HepG2 (cell line): ENCODE measurements around the gene STK39. TPM values are rescaled to one million over a fixed set of nuclear protein-coding genes. Genes with fewer than 3 reads are reported as not detected.

ENCODE experiments used
- ARHGAP35 ChIP-seq: sonication (generic); formaldehyde crosslinking; IDR thresholded peaks from 2 replicates; pipeline ENCODE4 v1.9.0; 2022; ENCODE audit warnings: mild to moderate bottlenecking, inconsistent platforms, moderate library complexity, missing genetic modification reagents, borderline replicate concordance
- ARNT2 ChIP-seq: sonication (generic); formaldehyde crosslinking; IDR thresholded peaks from 2 replicates; pipeline ENCODE4 v1.8.0; 2022; ENCODE audit warnings: mild to moderate bottlenecking, low read depth, missing genetic modification reagents, moderate library complexity
- MED8 ChIP-seq: sonication (generic); formaldehyde crosslinking; IDR thresholded peaks from 2 replicates; pipeline ENCODE4 v1.8.1; 2023; ENCODE audit warnings: mild to moderate bottlenecking, missing genetic modification reagents; ENCODE audit not compliant: insufficient replicate concordance
- NAIF1 ChIP-seq: sonication (generic); formaldehyde crosslinking; IDR thresholded peaks from 2 replicates; pipeline ENCODE4 v1.5.0; 2020; ENCODE audit warnings: mild to moderate bottlenecking, missing genetic modification reagents, borderline replicate concordance
- NFE2L2 ChIP-seq: fragments of 150-350 bp; IDR thresholded peaks from 2 replicates; pipeline ENCODE4 v1.6.1; 2014; ENCODE audit warnings: low read length
- NR2F6 ChIP-seq, 2 experiments: IDR thresholded peaks; 2 replicates each; pipeline ENCODE4 v1.6.1; 2016; ENCODE audit warnings: antibody characterized with exemption in 1 of 2, mild to moderate bottlenecking in 1 of 2
- POGZ ChIP-seq: sonication (generic); formaldehyde crosslinking; IDR thresholded peaks from 2 replicates; pipeline ENCODE4 v1.4.0; 2020; ENCODE audit warnings: mild to moderate bottlenecking, missing genetic modification reagents
- RBFOX2 ChIP-seq: fragments of 200-400 bp; formaldehyde crosslinking; IDR thresholded peaks from 2 replicates; pipeline ENCODE4 v1.6.1; 2017; ENCODE audit warnings: low read depth, mild to moderate bottlenecking, low read length
- ZIK1 ChIP-seq: sonication (generic); formaldehyde crosslinking; IDR thresholded peaks from 2 replicates; pipeline ENCODE4 v1.5.0; 2020; ENCODE audit warnings: mild to moderate bottlenecking, low read depth, missing genetic modification reagents, borderline replicate concordance
- ZMAT3 ChIP-seq: sonication (generic); formaldehyde crosslinking; conservative IDR thresholded peaks from 2 replicates; pipeline ENCODE4 v1.7.0; 2021; ENCODE audit warnings: missing genetic modification reagents
- ZNF292 ChIP-seq: sonication (generic); formaldehyde crosslinking; IDR thresholded peaks from 2 replicates; pipeline ENCODE4 v1.8.1; 2022; ENCODE audit warnings: mild to moderate bottlenecking, low read depth, missing genetic modification reagents, borderline replicate concordance
- ZNF496 ChIP-seq: sonication (generic); formaldehyde crosslinking; IDR thresholded peaks from 2 replicates; pipeline ENCODE4 v1.8.1; 2023; ENCODE audit warnings: mild to moderate bottlenecking, moderate library complexity, missing genetic modification reagents; ENCODE audit not compliant: insufficient replicate concordance
- ZNF501 ChIP-seq: sonication (generic); formaldehyde crosslinking; IDR thresholded peaks from 2 replicates; pipeline ENCODE4 v1.5.1; 2020; ENCODE audit warnings: mild to moderate bottlenecking, moderate library complexity, missing genetic modification reagents
- ZNF556 ChIP-seq: sonication (generic); formaldehyde crosslinking; IDR thresholded peaks from 2 replicates; pipeline ENCODE4 v1.4.0; 2020; ENCODE audit warnings: mild to moderate bottlenecking, missing genetic modification reagents, borderline replicate concordance
- ZNF782 ChIP-seq: sonication (generic); formaldehyde crosslinking; IDR thresholded peaks from 2 replicates; pipeline ENCODE4 v1.4.0; 2020; ENCODE audit warnings: missing genetic modification reagents, mild to moderate bottlenecking, borderline replicate concordance
- ZSCAN31 ChIP-seq: sonication (generic); formaldehyde crosslinking; IDR thresholded peaks from 2 replicates; pipeline ENCODE4 v1.5.0; 2020; ENCODE audit warnings: low read depth, mild to moderate bottlenecking, missing genetic modification reagents
- polyA plus RNA-seq, 8 experiments: library from polyadenylated mRNA; depleted of rRNA in 3 of 8; stranded (reverse) in 7 of 8; unstranded in 1 of 8; fragments of >200 nt; fragmentation: Illumina TruSeq in 4 of 8; extraction: Trizol in 4 of 8; gene quantifications; 2 replicates each; pipeline versions ENCODE4 v1.2.1 to v1.2.3, GENCODE V29; 2011 to 2016; ENCODE audit warnings: low read depth in 4 of 8, missing spikeins in 1 of 8, mixed read lengths in 1 of 8; ENCODE audit not compliant: insufficient read depth in 1 of 8
- total RNA-seq, 5 experiments: library from RNA; depleted of rRNA; stranded (reverse); fragments of >200 nt; fragmentation: Illumina TruSeq; extraction: Trizol; gene quantifications; 2 replicates each; pipeline ENCODE4 v1.2.3, GENCODE V29; 2016; ENCODE audit warnings: low read depth in 1 of 5
- TF ChIP-seq, protein P1 (sequence below): sonication (generic); formaldehyde crosslinking; IDR thresholded peaks from 2 replicates; pipeline ENCODE4 v1.4.0; 2020; ENCODE audit warnings: missing genetic modification reagents, borderline replicate concordance
- TF ChIP-seq, protein P2 (sequence below): sonication (generic); IDR thresholded peaks from 2 replicates; pipeline ENCODE4 v1.6.1; 2016; ENCODE audit warnings: low read depth, borderline replicate concordance
- TF ChIP-seq, protein P3 (sequence below): sonication (generic); formaldehyde crosslinking; IDR thresholded peaks from 2 replicates; pipeline ENCODE4 v1.8.1; 2023; ENCODE audit warnings: mild to moderate bottlenecking, moderate library complexity, missing genetic modification reagents
- TF ChIP-seq, protein P4 (sequence below): sonication (generic); formaldehyde crosslinking; IDR thresholded peaks from 2 replicates; pipeline ENCODE4 v1.5.0; 2020; ENCODE audit warnings: missing genetic modification reagents, mild to moderate bottlenecking, borderline replicate concordance

The STK39 gene
- total and polyA plus RNA-seq, 2 of the 13 experiments (the other 11 are each of a cell fraction or from before 2014, with no cell fraction given) = 27.3 to 38.4 TPM

DNA sequence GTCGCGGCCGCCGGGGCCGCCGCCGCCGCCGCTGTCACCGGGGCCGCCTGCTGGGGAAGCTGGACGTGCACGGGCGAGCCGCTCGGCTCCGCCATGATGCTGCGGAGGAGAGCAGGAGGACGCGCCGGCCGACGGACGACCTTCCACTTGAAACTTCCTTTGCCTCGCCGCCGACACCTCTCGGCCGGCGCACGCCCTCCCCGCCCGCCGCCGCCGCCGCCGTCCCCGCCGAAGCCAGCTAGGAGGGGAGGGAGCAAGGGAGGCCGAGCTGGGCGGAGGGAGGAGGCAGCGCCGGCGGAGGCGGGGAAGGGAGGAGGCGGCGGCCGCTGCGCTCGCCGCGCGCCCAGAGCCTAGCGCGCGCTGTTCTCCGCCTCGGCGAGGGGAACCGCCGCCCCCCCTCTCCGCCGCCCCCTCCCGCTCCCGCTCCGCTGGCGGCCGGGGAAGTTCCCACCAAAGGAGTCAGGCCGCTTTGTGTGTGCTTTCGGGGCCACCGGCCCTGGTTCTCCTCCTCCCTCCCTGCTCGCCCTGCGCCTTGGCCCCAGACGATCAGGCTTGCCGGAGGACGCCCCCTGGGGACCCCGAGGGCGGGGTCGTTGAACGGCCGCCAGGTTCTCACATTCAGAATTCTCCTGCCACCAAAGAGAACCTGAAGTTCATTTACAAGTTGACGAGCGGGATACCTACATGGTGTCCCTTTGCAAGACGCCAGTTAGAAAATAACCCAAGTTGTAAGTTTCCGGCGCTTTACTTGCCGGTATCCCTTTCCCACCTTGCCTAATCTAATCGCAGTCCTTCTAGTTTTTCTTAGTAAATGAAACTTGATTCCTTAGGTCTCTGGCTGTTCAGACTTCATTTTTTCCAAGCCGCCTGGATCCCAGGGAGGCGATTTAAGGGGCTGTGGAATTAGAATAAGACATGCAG lies at the start of gene STK39 (continued):
- TF ChIP-seq, protein P1, sequence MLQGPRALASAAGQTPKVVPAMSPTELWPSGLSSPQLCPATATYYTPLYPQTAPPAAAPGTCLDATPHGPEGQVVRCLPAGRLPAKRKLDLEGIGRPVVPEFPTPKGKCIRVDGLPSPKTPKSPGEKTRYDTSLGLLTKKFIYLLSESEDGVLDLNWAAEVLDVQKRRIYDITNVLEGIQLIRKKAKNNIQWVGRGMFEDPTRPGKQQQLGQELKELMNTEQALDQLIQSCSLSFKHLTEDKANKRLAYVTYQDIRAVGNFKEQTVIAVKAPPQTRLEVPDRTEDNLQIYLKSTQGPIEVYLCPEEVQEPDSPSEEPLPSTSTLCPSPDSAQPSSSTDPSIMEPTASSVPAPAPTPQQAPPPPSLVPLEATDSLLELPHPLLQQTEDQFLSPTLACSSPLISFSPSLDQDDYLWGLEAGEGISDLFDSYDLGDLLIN (CRISPR knock-in tag) = no peak
- TF ChIP-seq, protein P2, sequence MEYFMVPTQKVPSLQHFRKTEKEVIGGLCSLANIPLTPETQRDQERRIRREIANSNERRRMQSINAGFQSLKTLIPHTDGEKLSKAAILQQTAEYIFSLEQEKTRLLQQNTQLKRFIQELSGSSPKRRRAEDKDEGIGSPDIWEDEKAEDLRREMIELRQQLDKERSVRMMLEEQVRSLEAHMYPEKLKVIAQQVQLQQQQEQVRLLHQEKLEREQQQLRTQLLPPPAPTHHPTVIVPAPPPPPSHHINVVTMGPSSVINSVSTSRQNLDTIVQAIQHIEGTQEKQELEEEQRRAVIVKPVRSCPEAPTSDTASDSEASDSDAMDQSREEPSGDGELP = peak; percentile 29; the same call in 1 of the 2 replicates
- TF ChIP-seq NR2F6 (IDR thresholded peaks at IDR 0.05) (peak; percentile 16; the same call in 1 of the 2 replicates), NR2F6 (CRISPR knock-in tag; IDR thresholded peaks at IDR 0.05) (0 out of 2 replicates have a peak, but pooled peaks have one; percentile 35), ZSCAN31 (peak; percentile 68), ZIK1 (CRISPR knock-in tag) (0 out of 2 replicates have a peak, but pooled peaks have one; percentile 65), ZNF292 (CRISPR knock-in tag) (peak; percentile 91), MED8 (CRISPR knock-in tag) (peak; percentile 26), POGZ (0 out of 2 replicates have a peak, but pooled peaks have one; percentile 58), ZNF782 (peak; percentile 14; the same call in 1 of the 2 replicates), ZNF501 (CRISPR knock-in tag) (peak; percentile 71; the same call in 1 of the 2 replicates), ZMAT3 (CRISPR knock-in tag) (0 out of 2 replicates have a peak, but pooled peaks have one; percentile 40), NAIF1 (CRISPR knock-in tag) (peak; percentile 44; the same call in 1 of the 2 replicates), ARHGAP35 (no peak), RBFOX2 (peak; percentile 73), NFE2L2 (no peak), ARNT2 (CRISPR knock-in tag) (0 out of 2 replicates have a peak, but pooled peaks have one; percentile 45), ZNF556 (CRISPR knock-in tag) (peak; percentile 80; the same call in 1 of the 2 replicates), ZNF496 (CRISPR knock-in tag) (no peak)
- TF ChIP-seq, protein P3, sequence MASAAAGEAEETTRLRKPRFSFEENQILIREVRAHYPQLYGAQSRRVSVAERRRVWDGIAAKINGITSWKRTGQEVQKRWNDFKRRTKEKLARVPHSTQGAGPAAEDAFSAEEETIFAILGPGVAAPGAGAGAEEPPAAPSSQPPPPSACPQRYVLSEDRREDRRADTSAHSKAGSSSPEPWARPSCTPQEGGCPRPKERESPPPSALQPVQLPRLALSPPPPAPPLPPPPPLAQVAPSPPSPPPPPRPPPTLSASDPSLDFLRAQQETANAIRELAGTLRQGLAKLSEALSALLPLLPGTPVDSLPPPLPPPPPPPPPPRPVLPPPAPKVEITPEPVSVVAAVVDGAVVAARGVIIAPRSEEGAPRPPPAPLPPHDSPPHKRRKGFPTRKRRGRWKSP = peak; percentile 97
- TF ChIP-seq, protein P4, sequence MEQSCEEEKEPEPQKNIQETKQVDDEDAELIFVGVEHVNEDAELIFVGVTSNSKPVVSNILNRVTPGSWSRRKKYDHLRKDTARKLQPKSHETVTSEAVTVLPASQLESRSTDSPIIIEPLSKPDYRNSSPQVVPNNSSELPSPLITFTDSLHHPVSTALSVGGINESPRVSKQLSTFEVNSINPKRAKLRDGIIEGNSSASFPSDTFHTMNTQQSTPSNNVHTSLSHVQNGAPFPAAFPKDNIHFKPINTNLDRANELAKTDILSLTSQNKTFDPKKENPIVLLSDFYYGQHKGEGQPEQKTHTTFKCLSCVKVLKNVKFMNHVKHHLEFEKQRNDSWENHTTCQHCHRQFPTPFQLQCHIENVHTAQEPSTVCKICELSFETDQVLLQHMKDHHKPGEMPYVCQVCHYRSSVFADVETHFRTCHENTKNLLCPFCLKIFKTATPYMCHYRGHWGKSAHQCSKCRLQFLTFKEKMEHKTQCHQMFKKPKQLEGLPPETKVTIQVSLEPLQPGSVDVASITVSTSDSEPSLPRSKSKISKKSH (CRISPR knock-in tag) = peak; percentile 87; the same call in 1 of the 2 replicates
